SK-N-SH (cell line): ENCODE data around the gene GRAMD2B.

Source experiments
- EP300 ChIP-seq, 2 experiments: IDR thresholded peaks; 2 replicates each; pipeline versions ENCODE4 v1.4.0 to v1.6.1; 2012; ENCODE audit warnings: borderline replicate concordance in 1 of 2, low read depth in 1 of 2, low read length in 1 of 2
- EZH2phosphoT487 ChIP-seq: fragments of 200-600 bp; sonication (generic); IDR thresholded peaks from 2 replicates; pipeline ENCODE4 v1.6.1; 2017; ENCODE audit warnings: low read depth, mixed run types, mild to moderate bottlenecking, antibody characterized with exemption, moderate library complexity, borderline replicate concordance
- FOXM1 ChIP-seq: IDR thresholded peaks from 2 replicates; pipeline ENCODE4 v1.4.0; 2012; ENCODE audit warnings: low read depth, mild to moderate bottlenecking
- MXI1 ChIP-seq: IDR thresholded peaks from 2 replicates; pipeline ENCODE4 v1.6.1; 2012; ENCODE audit warnings: mild to moderate bottlenecking, low read depth, low read length, improper control_type of control experiment
- PBX3 ChIP-seq: IDR thresholded peaks from 2 replicates; pipeline ENCODE4; 2012
- YY1 ChIP-seq: IDR thresholded peaks from 2 replicates; pipeline ENCODE4 v1.4.0; 2012; ENCODE audit warnings: low read depth, mild to moderate bottlenecking
- TF ChIP-seq, protein P1 (sequence below): IDR thresholded peaks from 2 replicates; pipeline ENCODE4 v1.4.0; 2012; ENCODE audit warnings: low read depth
- TF ChIP-seq, protein P2 (sequence below): fragments of 200-600 bp; sonication (generic); IDR thresholded peaks from 2 replicates; pipeline ENCODE4 v1.6.1; 2017; ENCODE audit warnings: antibody characterized with exemption, mild to moderate bottlenecking, moderate library complexity
- TF ChIP-seq, protein P3 (sequence below): fragments of 150-350 bp; IDR thresholded peaks from 2 replicates; pipeline ENCODE4 v1.6.1; 2017; ENCODE audit warnings: antibody characterized with exemption, low read length, low read depth, borderline replicate concordance

DNA sequence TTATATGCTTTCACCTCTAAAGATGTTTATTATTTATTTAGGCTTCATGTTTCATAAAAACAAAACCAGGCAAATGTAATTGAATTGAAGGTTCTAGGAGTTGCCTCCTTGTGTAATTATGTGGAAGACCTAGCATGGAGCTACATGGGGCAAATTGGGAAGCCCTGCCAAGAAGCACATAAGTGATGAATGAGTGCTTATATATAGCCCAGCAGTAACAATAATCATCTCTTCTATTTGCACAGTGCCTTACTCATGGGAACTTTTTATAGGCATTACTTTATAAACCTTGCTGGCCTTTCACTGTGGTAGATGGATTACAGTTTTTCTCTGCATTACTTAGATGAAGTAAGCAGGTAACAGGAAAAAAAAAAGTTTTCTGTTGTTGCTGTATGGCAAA lies 40.0 kb upstream of the GRAMD2B start:
- no peak for TF ChIP-seq MXI1
- no peak for TF ChIP-seq FOXM1
- TF ChIP-seq, protein P1, sequence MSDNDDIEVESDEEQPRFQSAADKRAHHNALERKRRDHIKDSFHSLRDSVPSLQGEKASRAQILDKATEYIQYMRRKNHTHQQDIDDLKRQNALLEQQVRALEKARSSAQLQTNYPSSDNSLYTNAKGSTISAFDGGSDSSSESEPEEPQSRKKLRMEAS: no peak
- TF ChIP-seq, protein P2, sequence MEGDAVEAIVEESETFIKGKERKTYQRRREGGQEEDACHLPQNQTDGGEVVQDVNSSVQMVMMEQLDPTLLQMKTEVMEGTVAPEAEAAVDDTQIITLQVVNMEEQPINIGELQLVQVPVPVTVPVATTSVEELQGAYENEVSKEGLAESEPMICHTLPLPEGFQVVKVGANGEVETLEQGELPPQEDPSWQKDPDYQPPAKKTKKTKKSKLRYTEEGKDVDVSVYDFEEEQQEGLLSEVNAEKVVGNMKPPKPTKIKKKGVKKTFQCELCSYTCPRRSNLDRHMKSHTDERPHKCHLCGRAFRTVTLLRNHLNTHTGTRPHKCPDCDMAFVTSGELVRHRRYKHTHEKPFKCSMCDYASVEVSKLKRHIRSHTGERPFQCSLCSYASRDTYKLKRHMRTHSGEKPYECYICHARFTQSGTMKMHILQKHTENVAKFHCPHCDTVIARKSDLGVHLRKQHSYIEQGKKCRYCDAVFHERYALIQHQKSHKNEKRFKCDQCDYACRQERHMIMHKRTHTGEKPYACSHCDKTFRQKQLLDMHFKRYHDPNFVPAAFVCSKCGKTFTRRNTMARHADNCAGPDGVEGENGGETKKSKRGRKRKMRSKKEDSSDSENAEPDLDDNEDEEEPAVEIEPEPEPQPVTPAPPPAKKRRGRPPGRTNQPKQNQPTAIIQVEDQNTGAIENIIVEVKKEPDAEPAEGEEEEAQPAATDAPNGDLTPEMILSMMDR: no peak
- no peak for TF ChIP-seq EZH2phosphoT487
- TF ChIP-seq, protein P3, sequence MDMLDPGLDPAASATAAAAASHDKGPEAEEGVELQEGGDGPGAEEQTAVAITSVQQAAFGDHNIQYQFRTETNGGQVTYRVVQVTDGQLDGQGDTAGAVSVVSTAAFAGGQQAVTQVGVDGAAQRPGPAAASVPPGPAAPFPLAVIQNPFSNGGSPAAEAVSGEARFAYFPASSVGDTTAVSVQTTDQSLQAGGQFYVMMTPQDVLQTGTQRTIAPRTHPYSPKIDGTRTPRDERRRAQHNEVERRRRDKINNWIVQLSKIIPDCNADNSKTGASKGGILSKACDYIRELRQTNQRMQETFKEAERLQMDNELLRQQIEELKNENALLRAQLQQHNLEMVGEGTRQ: no peak
- TF ChIP-seq EP300 (IDR thresholded peaks at IDR 0.05; ENCODE audit: borderline replicate concordance in 1 of 2, low read depth in 1 of 2, low read length in 1 of 2): no peak
- TF ChIP-seq PBX3: no peak
- TF ChIP-seq YY1: no peak
